Keratinocyte (primary cell): ENCODE results near the gene FSD2. TPM values are rescaled to one million over a fixed set of nuclear protein-coding genes. Genes with fewer than 3 reads are reported as not detected.

ENCODE experiments used
- DNase-seq: peaks from one replicate; pipeline ENCODE4 v3.0.0-alpha.2; 2011; ENCODE audit warnings: low read depth, missing footprints, low spot score
- FAIRE-seq: peaks from 2 replicates; lab custom pipeline; 2011; peaks lifted over from hg19 to GRCh38; lab: Jason Lieb, UNC
- H2AFZ ChIP-seq: 2 replicates; pipeline ENCODE4 v1.6.0; 2012; ENCODE audit warnings: low read length, control low read depth, inconsistent platforms; ENCODE audit not compliant: control insufficient read depth
- H3K27ac ChIP-seq: 2 replicates; pipeline ENCODE4 v1.5.1; 2011; ENCODE audit warnings: low read length; ENCODE audit not compliant: control insufficient read depth, insufficient read depth
- H3K27me3 ChIP-seq: 3 replicates; pipeline ENCODE4 v1.6.0; 2011; ENCODE audit warnings: low read length; ENCODE audit not compliant: control insufficient read depth, insufficient read depth; ENCODE audit errors: extremely low read depth
- H3K36me3 ChIP-seq, 2 experiments: 2 replicates in 1 of 2; 3 replicates in 1 of 2; pipeline ENCODE4 v1.5.1; 2011; ENCODE audit warnings: low read length in 2 of 2, mild to moderate bottlenecking in 1 of 2; ENCODE audit not compliant: control insufficient read depth in 2 of 2, insufficient read depth in 2 of 2; ENCODE audit errors: extremely low read depth in 1 of 2
- H3K4me1 ChIP-seq: 3 replicates; pipeline ENCODE4 v1.5.1; 2011; ENCODE audit warnings: low read length; ENCODE audit not compliant: control insufficient read depth, insufficient read depth; ENCODE audit errors: extremely low read depth
- H3K4me2 ChIP-seq: 3 replicates; pipeline ENCODE4 v1.6.0; 2011; ENCODE audit warnings: low read depth, low read length; ENCODE audit not compliant: control insufficient read depth, insufficient read depth; ENCODE audit errors: extremely low read depth
- H3K4me3 ChIP-seq, 3 experiments: fragments of 200-600 bp in 1 of 3; sonication (generic) in 1 of 3; 2 replicates in 2 of 3; 3 replicates in 1 of 3; pipeline ENCODE4 v1.5.1; 2011 to 2016; ENCODE audit warnings: low read length in 3 of 3, mild to moderate bottlenecking in 3 of 3, control low read depth in 2 of 3, inconsistent platforms in 1 of 3, low read depth in 1 of 3, mixed read lengths in 1 of 3, mixed run types in 1 of 3, moderate library complexity in 1 of 3; ENCODE audit not compliant: control insufficient read depth in 2 of 3, insufficient read depth in 2 of 3; ENCODE audit errors: extremely low read depth in 1 of 3
- H3K79me2 ChIP-seq: 2 replicates; pipeline ENCODE4 v1.6.0; 2012; ENCODE audit warnings: low read length; ENCODE audit not compliant: control insufficient read depth, insufficient read depth
- H3K9ac ChIP-seq: 3 replicates; pipeline ENCODE4 v1.6.0; 2011; ENCODE audit warnings: low read length; ENCODE audit not compliant: control insufficient read depth, insufficient read depth; ENCODE audit errors: extremely low read depth
- H3K9me1 ChIP-seq: 3 replicates; pipeline ENCODE4 v1.6.0; 2011; ENCODE audit warnings: low read length; ENCODE audit not compliant: control insufficient read depth, insufficient read depth; ENCODE audit errors: extremely low read depth
- H3K9me3 ChIP-seq: 2 replicates; pipeline ENCODE4 v1.5.1; 2012; ENCODE audit warnings: low read depth, low read length; ENCODE audit not compliant: control insufficient read depth
- H4K20me1 ChIP-seq: 3 replicates; pipeline ENCODE4 v1.6.0; 2011; ENCODE audit warnings: low read length; ENCODE audit not compliant: control insufficient read depth, insufficient read depth; ENCODE audit errors: extremely low read depth
- CTCF ChIP-seq, 3 experiments: IDR thresholded peaks in 1 of 3; conservative IDR thresholded peaks in 1 of 3; optimal IDR thresholded peaks in 1 of 3; 2 replicates in 2 of 3; 3 replicates in 1 of 3; pipeline versions ENCODE3 to v1.5.1; 2011; ENCODE audit warnings: low read length in 3 of 3, mild to moderate bottlenecking in 3 of 3, moderate library complexity in 2 of 3, control low read depth in 1 of 3, inconsistent platforms in 1 of 3; ENCODE audit not compliant: insufficient read depth in 2 of 3; ENCODE audit errors: extremely low read depth in 1 of 3
- EZH2 ChIP-seq: IDR thresholded peaks from one replicate; pipeline ENCODE4 v1.6.1; 2012; ENCODE audit warnings: inconsistent platforms, mild to moderate bottlenecking, low read length, moderate library complexity
- dilution Hi-C: fragments of 300-500 bp; cut with MboI; formaldehyde crosslinking; loops from one replicate; pipeline ENCODE4 v1.7.0; 2020; ENCODE audit warnings: low sequenced_read_pairs; ENCODE audit not compliant: extremely low pct_ligation_motif_present
- polyA minus RNA-seq, 3 experiments: library from RNA; depleted of rRNA, polyadenylated mRNA; stranded (reverse); fragments of >200 nt; gene quantifications; 1 replicate in 1 of 3; 2 replicates in 1 of 3; 3 replicates in 1 of 3; pipeline ENCODE4 v1.2.3, GENCODE V29; 2011
- polyA plus RNA-seq, 5 experiments: library from polyadenylated mRNA; depleted of rRNA in 3 of 5; stranded (reverse) in 3 of 5; stranded (forward) in 1 of 5; unstranded in 1 of 5; fragments of >200 nt; gene quantifications; 1 replicate in 1 of 5; 2 replicates in 3 of 5; 3 replicates in 1 of 5; pipeline versions ENCODE4 v1.2.1 to v1.2.3, GENCODE V29; 2011 to 2012; ENCODE audit warnings: missing spikeins in 2 of 5, low read depth in 1 of 5, low replicate concordance in 1 of 5

The FSD2 gene
- polyA plus RNA-seq, result not detected in 3 replicates
- polyA plus RNA-seq (2011; ENCODE audit: low read depth), result not detected
- polyA plus RNA-seq (2011; cell fraction: cytosol; rRNA removed), result not detected in 2 replicates
- not detected in 2 replicates for polyA plus RNA-seq (2011; cell fraction: nucleus; rRNA removed)
- polyA plus RNA-seq (2012; ENCODE audit: low replicate concordance), result 0.01 and 0.10 TPM in 2 replicates
- not detected in 3 replicates for polyA minus RNA-seq
- not detected for polyA minus RNA-seq (2011; cell fraction: cytosol; rRNA and poly(A)+ RNA removed)
- polyA minus RNA-seq (2011; cell fraction: nucleus; rRNA and poly(A)+ RNA removed), result not detected in 2 replicates

- H3K9me3 ChIP-seq, result no peaks in the 10 kb centered on the region
- H3K36me3 ChIP-seq, result no peaks in the 10 kb centered on the region
- peaks cover 15% of the 10 kb centered on the region for H3K4me1 ChIP-seq
- no peak within 1 kb of the TSS for H3K27ac ChIP-seq
- DNase-seq (no peak), FAIRE-seq (no peak)
- no peaks in the 10 kb centered on the region for H3K27me3 ChIP-seq
- H3K4me3 ChIP-seq, result no peak within 1 kb of the TSS
- H4K20me1 ChIP-seq, result no peaks in the 10 kb centered on the region
- no peak within 1 kb of the TSS for H3K9ac ChIP-seq
- H3K79me2 ChIP-seq, result peaks cover 10% of the 10 kb centered on the region
- no peak for TF ChIP-seq EZH2
- dilution Hi-C loops, result no loop called here
- H3K9me1 ChIP-seq, result no peaks in the 10 kb centered on the region
- no peak within 1 kb of the TSS for H2AFZ ChIP-seq
- H3K4me2 ChIP-seq, result no peak within 1 kb of the TSS
These were observed at the start of gene FSD2 for GRCh38 chr15:82805994-82806406. Gene FSD2, minus strand, starts transcription at chr15:82806069. Its CDS starts 18,679 bp downstream, at chr15:82787390.

GRCh38 chr15:82854554-82854953 lies 48.7 kb upstream of the FSD2 start:
- FAIRE-seq (no peak), DNase-seq (no peak)
- Histone ChIP-seq H2AFZ (no peak overlapping the region), H3K27ac (no peak overlapping the region), H3K4me2 (no peak overlapping the region), H3K9ac (no peak overlapping the region), H3K36me3 (no peaks in the 10 kb centered on the region), H3K4me1 (peaks cover 11% of the 10 kb centered on the region), H3K79me2 (no peaks in the 10 kb centered on the region), H3K9me3 (no peaks in the 10 kb centered on the region), H3K27me3 (no peaks in the 10 kb centered on the region), H3K4me3 (no peak overlapping the region), H3K9me1 (no peaks in the 10 kb centered on the region), H4K20me1 (no peaks in the 10 kb centered on the region)
- no peak for TF ChIP-seq CTCF (optimal IDR thresholded peaks at IDR 0.05 in 1 of 3, IDR thresholded peaks at IDR 0.05 in 1 of 3, conservative IDR thresholded peaks at IDR 0.05 in 1 of 3; ENCODE audit: extremely low read depth in 1 of 3, insufficient read depth in 2 of 3, low read length in 3 of 3)
- no peak for TF ChIP-seq EZH2
- dilution Hi-C loops, result no loop called here
